NCI-H226 (cell line): Measurements from ENCODE around the gene PRPSAP1.
"Not testable (repeated sequence)": the region's sequence is repeated elsewhere in the genome, so short reads cannot be mapped to it uniquely, and the experiment has no call there.

Source experiments
- DNase-seq: peaks from one replicate; pipeline ENCODE4 v3.0.0-alpha.2; 2015

Gene PRPSAP1

DNA sequence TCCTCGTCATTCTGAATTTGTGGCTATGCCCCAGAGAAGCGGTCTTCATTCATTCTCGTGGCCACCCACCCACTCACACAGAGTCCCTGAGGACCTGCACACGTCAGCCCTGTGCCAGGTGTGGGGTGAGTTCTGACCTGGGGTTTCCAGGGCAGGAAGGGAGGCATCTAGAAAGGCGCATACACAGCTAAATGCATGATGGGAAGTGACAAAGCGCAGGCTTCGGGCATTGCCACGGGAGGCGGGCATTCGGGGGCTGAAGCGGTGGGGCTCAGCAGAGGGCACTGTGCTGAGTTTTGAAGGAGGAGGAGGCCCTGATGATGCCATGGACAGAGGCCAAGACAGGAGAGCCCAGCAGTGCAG is 77.7 kb downstream of the PRPSAP1 start:
- DNase-seq: no peak

- no peak for DNase-seq
Measured at GRCh38 chr17:76275382-76276068, 78.2 kb downstream of the PRPSAP1 start.

DNA sequence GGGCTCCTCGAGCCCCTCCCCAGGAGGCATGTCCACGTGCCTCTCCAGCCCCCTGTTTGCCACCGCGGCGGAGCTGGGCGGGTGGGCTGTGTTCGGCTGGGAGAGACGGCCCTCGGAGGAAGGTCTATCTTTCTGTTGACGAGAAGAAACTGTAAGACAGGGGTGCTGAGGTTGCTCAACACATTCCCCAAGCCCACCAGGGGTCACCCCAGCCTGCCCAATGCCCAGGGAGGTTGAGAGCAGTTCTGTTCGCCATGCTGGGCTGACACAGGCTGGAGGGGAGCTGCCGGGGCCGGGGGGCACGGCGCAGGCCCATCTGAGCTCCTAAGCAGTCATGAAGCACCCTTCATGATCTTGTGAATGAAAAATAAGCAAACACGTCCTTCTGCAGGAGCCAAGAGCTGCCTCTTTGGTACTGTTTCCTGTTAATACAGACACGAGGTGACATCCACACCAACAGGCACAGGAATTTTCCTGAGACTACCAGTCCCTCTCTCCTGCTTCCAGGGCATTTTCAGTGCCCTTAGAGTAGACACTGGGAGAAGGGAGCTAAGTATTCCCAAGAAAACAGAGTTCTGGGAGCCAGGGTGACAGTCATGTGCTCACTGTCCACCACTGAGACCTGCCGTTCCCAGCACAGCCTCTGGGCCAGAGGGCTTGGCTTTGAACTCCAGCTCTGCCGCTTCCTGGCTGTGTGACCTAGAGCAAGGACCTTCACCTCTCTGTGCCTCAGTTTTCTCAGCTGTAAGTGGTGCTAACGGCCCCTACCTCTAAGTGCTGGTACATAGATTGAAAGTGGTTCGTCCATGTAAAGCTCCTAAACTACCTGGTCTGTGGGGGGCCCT is 79.4 kb downstream of the PRPSAP1 start:
- no peak for DNase-seq

DNA sequence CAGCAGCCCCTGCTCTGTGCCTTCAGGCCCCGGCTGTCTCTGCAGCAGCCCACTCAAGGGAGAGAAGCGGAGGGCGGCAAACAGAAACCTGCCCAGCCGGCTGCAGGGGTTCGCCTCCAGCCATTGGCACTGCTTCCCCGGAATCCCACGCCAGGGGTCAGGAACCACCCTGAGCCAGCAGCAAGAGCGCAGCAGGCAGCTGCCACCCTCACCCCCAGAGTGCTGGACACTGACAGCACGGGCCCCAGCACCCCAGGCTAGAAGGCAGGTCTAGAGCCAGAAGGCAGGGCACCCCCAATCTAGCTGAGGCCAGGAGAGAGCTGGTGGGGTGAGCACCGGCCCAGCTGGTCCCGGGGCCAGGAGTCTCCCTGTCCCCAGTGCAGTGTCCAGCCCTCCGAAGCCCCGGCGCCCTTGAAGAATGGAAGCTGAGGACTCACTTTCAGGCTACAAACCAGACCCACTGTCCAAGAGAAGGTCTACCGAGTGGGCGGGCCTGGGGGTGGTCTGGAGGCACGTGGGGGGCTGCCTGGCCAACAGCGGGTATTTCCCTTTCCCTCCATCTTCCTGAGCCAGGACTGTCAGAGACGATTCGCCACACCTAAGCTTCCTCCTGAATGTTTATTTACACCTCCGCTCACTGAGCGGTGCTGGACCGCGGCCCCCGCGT is 80.1 kb downstream of the PRPSAP1 start:
- DNase-seq: no peak

GRCh38 chr17:76272541-76273444 is 80.9 kb downstream of the PRPSAP1 start:
- no peak for DNase-seq

DNA sequence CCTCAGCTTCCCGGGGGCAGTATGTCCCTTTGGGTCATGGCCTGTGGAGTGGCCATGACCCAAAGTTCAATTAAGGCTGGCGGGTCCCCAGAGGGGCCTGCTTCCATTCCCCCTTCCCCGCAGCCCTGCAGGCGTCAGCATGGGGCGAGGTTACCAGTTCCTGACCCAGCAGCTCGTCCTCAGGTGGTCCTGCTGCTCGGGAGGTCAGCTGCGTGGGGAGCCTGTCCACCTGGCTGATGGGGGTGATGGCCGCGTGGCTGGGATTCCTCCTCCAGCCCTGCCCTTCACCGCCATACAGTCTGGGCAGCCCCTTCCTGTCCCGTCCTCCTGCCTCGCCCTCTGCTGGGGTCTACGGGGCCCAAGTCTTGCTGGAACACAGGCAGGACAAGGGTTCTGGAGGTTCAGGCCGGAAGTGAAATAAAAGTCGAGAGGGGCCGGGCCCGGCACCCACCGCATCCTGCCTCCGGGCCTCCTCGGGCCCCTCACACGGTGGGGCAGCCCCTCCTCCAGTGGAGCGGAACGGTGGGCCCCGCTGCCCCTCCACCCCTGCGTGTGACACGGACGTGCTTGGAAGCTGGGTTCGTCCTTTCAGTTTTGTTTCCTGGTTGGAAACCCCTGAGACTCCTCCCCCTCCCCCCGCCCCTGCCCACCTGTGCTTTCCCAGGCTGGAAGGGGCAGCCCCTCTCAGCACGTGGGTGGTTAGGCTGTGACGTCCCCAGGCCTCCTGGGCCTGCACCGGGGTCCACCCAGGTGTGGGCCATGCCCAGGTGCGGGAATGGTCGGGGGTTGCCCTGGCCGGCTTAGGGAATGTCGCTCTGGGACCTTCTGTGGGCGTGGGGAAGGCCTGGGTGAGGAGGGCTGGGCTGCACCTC is 81.8 kb downstream of the PRPSAP1 start:
- DNase-seq: no peak

GRCh38 chr17:76270770-76271668 is 82.7 kb downstream of the PRPSAP1 start:
- no peak for DNase-seq

GRCh38 chr17:76270127-76270592 is 83.6 kb downstream of the PRPSAP1 start:
- DNase-seq: no peak

GRCh38 chr17:76268991-76269981 is 84.4 kb downstream of the PRPSAP1 start:
- DNase-seq: no peak

DNA sequence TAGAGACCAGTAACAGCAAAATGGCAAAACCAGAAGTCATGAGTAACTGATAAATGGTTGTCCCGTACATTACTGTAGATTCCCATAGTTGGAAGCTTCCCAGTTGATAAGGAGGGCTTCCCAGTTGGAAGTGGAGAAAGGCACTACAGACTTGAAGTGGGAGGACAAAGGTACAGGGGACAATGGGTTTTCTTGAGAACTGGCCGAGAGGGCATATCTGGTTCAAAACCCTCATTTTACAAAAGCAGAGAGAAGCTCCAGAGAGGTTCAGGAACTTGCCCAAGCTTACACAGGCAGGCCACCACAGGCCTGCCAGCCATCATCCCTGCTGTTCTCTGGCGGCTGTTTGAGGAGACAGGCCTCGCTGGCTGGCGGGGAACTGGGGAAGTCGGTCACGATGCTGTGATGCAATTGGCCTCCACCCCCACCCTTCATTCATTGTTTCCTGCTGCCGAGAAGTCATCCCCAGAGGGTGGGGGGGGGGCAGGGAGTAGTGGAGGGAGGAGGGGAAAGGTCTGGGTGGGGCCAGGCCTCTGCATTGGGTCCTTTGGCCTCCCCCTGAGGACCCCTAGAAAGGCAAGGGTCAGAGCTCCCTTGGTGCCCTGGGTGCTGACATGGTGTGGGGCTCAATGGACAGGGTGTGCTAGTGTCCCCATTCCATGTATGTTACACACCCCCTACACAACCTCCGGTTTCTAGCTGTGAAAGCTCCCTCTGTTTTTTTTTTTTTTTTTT is 85.5 kb downstream of the PRPSAP1 start:
- DNase-seq: no peak

- not testable (repeated sequence) for DNase-seq
Measured at GRCh38 chr17:76267581-76268001, 86.1 kb downstream of the PRPSAP1 start.

GRCh38 chr17:76267051-76267576 is 86.6 kb downstream of the PRPSAP1 start:
- DNase-seq: no peak

GRCh38 chr17:76266244-76266938 is 87.3 kb downstream of the PRPSAP1 start:
- no peak for DNase-seq

DNA sequence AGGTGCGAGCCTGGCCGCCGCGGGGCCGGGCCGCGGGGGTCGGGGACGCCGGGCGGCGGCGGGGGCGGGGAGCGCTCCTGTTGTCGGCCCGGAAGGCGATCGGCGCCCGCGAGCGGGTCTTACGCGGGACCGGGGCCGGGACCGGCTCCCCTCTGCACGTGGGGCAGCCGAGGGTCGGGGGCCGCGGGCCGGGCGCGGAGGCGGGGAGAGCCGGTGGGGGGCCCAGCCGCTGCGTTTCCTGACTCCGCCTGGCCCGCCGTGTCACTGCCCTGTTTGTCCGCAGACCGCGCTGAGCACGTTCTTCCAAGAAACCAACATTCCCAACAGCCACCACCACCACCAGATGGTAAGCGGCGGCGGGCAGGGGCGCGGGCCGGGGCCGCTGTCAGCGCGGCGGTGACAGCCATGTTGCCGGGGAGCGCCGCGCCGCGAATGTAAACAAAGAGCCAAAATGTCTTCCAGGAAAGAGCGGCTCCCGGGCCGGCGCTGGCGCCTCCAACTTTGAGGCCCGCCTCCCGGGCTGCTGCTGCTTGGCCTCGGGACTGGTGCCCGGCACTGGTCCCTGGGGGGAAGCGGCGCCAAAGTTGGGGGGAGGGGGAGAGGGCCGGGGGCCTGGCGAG is 88.0 kb downstream of the PRPSAP1 start:
- peak; percentile 29 for DNase-seq

DNA sequence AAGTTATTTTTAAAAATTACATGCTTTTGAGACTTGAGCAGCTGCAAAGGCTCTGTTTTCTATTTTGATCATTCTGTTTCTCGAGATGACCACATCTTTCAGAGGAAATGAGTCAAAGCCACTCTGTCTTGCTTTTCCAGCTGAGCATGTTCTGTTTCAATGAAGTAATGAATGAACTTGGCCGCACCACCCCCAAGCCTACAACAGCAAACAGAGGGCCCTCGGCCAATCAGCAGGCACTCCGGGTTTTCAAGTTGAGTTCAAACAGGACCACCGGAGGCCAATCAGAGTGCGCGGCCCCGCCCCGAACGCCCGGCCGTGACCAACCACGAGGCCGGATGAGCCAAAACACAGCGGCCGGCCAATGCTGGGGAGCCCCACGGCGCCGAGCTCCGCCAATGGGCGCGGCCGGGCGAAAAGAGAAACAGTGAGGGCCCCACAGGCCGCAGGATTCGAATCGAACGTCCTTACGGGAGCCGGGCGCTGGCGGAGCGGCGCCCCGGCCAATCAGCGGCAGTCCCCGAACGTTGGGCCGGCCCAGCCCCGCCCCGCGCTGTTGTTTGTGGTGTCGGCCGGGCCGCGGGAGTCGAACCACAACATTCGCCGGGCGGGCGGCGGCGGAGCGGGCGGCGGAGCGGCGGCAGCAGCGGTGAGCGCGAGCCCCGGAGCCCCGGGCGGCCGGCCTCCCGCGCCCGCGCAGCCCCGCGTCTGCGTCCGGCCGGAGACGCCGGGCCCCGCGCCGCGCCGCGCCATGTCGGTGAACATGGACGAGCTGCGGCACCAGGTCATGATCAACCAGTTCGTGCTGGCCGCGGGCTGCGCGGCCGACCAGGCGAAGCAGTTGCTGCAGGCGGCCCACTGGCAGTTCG is 88.7 kb downstream of the PRPSAP1 start, which contains the start of gene UBALD2:
TSS of gene UBALD2 (plus strand) at position 594 of the 869 bp plus-strand sequence. CDS start at position 752, 158 bp downstream.
- peak; percentile 99 for DNase-seq

- DNase-seq: no peak
Measured at GRCh38 chr17:76264425-76264754, 89.3 kb downstream of the PRPSAP1 start.
